RWPE1 (cell line): ENCODE data around the gene FBXO17.

ENCODE experiments used
- CTCF ChIA-PET: fragments of 350-600 bp; sonication (Branson Sonifier 250); formaldehyde crosslinking; extraction: SDS; loops from one replicate; lab custom pipeline; 2021; lab: Yijun Ruan, JAX
- POLR2A ChIA-PET: fragments of 400-600 bp; formaldehyde crosslinking; extraction: SDS; loops from one replicate; lab custom pipeline; 2020; ENCODE audit warnings: antibody characterized with exemption; ENCODE audit not compliant: low non-redundant PET; lab: Yijun Ruan, JAX
- DNase-seq: peaks from one replicate; pipeline ENCODE4 v3.0.0; 2012; ENCODE audit warnings: low spot score
- H3K27ac ChIP-seq: fragments of 450-650 bp; 2 replicates; pipeline ENCODE4 v1.5.1; 2017
- TF ChIP-seq, protein P1 (sequence below): fragments of 450-650 bp; conservative IDR thresholded peaks from 2 replicates; pipeline ENCODE4 v1.5.1; 2017; ENCODE audit warnings: low read depth, mild to moderate bottlenecking

The FBXO17 gene

GRCh38 chr19:38939957-38940356 is 35.6 kb downstream of the FBXO17 start:
- TF ChIP-seq, protein P1, sequence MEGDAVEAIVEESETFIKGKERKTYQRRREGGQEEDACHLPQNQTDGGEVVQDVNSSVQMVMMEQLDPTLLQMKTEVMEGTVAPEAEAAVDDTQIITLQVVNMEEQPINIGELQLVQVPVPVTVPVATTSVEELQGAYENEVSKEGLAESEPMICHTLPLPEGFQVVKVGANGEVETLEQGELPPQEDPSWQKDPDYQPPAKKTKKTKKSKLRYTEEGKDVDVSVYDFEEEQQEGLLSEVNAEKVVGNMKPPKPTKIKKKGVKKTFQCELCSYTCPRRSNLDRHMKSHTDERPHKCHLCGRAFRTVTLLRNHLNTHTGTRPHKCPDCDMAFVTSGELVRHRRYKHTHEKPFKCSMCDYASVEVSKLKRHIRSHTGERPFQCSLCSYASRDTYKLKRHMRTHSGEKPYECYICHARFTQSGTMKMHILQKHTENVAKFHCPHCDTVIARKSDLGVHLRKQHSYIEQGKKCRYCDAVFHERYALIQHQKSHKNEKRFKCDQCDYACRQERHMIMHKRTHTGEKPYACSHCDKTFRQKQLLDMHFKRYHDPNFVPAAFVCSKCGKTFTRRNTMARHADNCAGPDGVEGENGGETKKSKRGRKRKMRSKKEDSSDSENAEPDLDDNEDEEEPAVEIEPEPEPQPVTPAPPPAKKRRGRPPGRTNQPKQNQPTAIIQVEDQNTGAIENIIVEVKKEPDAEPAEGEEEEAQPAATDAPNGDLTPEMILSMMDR: no peak
- CTCF ChIA-PET: interaction anchor here (1.1 kb wide), 1 partner anchor 22 kb away, joined by 3 read pairs; no protein-coding TSS in a partner anchor
- no peak for DNase-seq
- H3K27ac ChIP-seq: no peak overlapping the region
- POLR2A ChIA-PET: interaction anchor here (0.5 kb wide), 1 partner anchor 9 kb away, joined by 4 read pairs; the partner anchor contains the start of genes MRPS12 and SARS2

GRCh38 chr19:38933544-38933943 is 42.0 kb downstream of the FBXO17 start:
- TF ChIP-seq, protein P1: no peak
- ChIA-PET POLR2A (interaction anchor here (0.6 kb wide), 1 partner anchor 201 kb away, joined by 3 read pairs; no protein-coding TSS in a partner anchor), CTCF (no interaction called here)
- no peak for DNase-seq
- no peak overlapping the region for H3K27ac ChIP-seq

GRCh38 chr19:38932425-38933179 is 42.9 kb downstream of the FBXO17 start:
- peak overlapping the region; percentile 89 for H3K27ac ChIP-seq
- no peak for DNase-seq
- TF ChIP-seq, protein P1: peak; percentile 32; the same call in 1 of the 2 replicates
- ChIA-PET CTCF (interaction anchor here (0.5 to 0.7 kb wide), 2 partner anchors 17 to 24 kb away, joined by 4 to 5 read pairs; no protein-coding TSS in a partner anchor), POLR2A (no interaction called here)

DNA sequence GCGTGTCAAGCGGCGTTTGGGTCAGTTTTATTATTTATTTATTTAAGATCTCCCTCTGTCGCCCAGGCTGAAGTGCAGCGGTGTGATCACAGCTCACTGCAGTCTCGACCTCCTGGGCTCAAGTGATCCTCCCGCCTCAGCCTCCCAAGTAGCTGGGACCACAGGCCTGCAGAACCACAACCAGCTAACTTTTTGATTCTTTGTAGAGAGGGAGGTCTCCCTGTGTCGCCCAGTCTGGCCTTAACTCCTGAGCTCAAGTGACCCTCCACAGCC is 44.1 kb downstream of the FBXO17 start:
- TF ChIP-seq, protein P1: no peak
- DNase-seq: no peak
- H3K27ac ChIP-seq: peak overlapping the region; percentile 89
- CTCF ChIA-PET: interaction anchor here (0.5 to 1.3 kb wide), 3 partner anchors 31 to 65 kb away, joined by 3 to 9 read pairs (median 5); no protein-coding TSS in a partner anchor
- POLR2A ChIA-PET: interaction anchor here (1.1 to 1.6 kb wide), 2 partner anchors 29 to 80 kb away, joined by 3 read pairs; no protein-coding TSS in a partner anchor

- ChIA-PET POLR2A (interaction anchor here (0.5 to 1.6 kb wide), 4 partner anchors 9 to 82 kb away, joined by 3 to 4 read pairs (median 3); no protein-coding TSS in a partner anchor), CTCF (interaction anchor here (0.5 to 1.5 kb wide), 10 partner anchors 12 to 528 kb away, joined by 3 to 9 read pairs (median 3); partner anchors contain the start of gene FAM98C)
- TF ChIP-seq, protein P1: no peak
- peak; percentile 100 for DNase-seq
- H3K27ac ChIP-seq: peak within 1 kb of the TSS; percentile 89
These were observed 44.6 kb downstream of the FBXO17 start, which contains the start of gene MRPS12 for GRCh38 chr19:38930776-38931520. TSS of gene MRPS12 (plus strand) at chr19:38930944. CDS start at chr19:38931295, 351 bp downstream.
